Keratinocyte (primary cell): ENCODE results near the gene C2CD3.
"Not testable (repeated sequence)": the region's sequence is repeated elsewhere in the genome, so short reads cannot be mapped to it uniquely, and the experiment has no call there.

Experiments used
- CTCF ChIP-seq, 3 experiments: IDR thresholded peaks in 1 of 3; conservative IDR thresholded peaks in 1 of 3; optimal IDR thresholded peaks in 1 of 3; 2 replicates in 2 of 3; 3 replicates in 1 of 3; pipeline versions ENCODE3 to v1.5.1; 2011; ENCODE audit warnings: low read length in 3 of 3, mild to moderate bottlenecking in 3 of 3, moderate library complexity in 2 of 3, control low read depth in 1 of 3, inconsistent platforms in 1 of 3; ENCODE audit not compliant: insufficient read depth in 2 of 3; ENCODE audit errors: extremely low read depth in 1 of 3
- EZH2 ChIP-seq: IDR thresholded peaks from one replicate; pipeline ENCODE4 v1.6.1; 2012; ENCODE audit warnings: inconsistent platforms, mild to moderate bottlenecking, low read length, moderate library complexity

- TF ChIP-seq CTCF (optimal IDR thresholded peaks at IDR 0.05 in 1 of 3, IDR thresholded peaks at IDR 0.05 in 1 of 3, conservative IDR thresholded peaks at IDR 0.05 in 1 of 3; ENCODE audit: extremely low read depth in 1 of 3, insufficient read depth in 2 of 3, low read length in 3 of 3); EZH2: not testable (repeated sequence)
Measured at GRCh38 chr11:74063628-74064027, 107.2 kb downstream of the C2CD3 start.
